Naive thymus-derived CD4-positive, alpha-beta T cell (primary cell): Measurements from ENCODE around the gene FOSL1. TPM values are rescaled to one million over a fixed set of nuclear protein-coding genes. Genes with fewer than 3 reads are reported as not detected.

ENCODE experiments used
- ATAC-seq: fragments of 150-1000 bp; cut with Tn5 transposase; 2 replicates; pipeline ENCODE4 v1.10.0; 2021; ENCODE audit warnings: mild to moderate bottlenecking, moderate library complexity
- CTCF ChIA-PET: fragments of 350-600 bp; sonication (Branson Sonifier 250); formaldehyde crosslinking; loops from one replicate; lab custom pipeline; 2021; ENCODE audit warnings: antibody characterized with exemption; lab: Charles Lee
- POLR2A ChIA-PET: fragments of 350-600 bp; sonication (Branson Sonifier 250); formaldehyde crosslinking; loops from one replicate; lab custom pipeline; 2021; ENCODE audit warnings: antibody characterized with exemption, inconsistent platforms; lab: Charles Lee
- DNase-seq, 9 donors: peaks; one replicate each; pipeline versions ENCODE4 v3.0.0 to v3.0.0-alpha.2; 2020 to 2022; ENCODE audit warnings: mixed read lengths in 1 of 9
- H3K27ac ChIP-seq: one replicate; pipeline ENCODE4 v1.7.0; 2013; ENCODE audit warnings: mild to moderate bottlenecking, low read depth, low read length, moderate library complexity
- H3K27me3 ChIP-seq, 2 donors: one replicate each; pipeline ENCODE4 v1.7.0; 2013; ENCODE audit warnings: low read length in 2 of 2, mild to moderate bottlenecking in 2 of 2, moderate library complexity in 2 of 2; ENCODE audit not compliant: control insufficient read depth in 2 of 2, insufficient read depth in 2 of 2
- H3K36me3 ChIP-seq, 3 experiments: 1 replicate in 2 of 3; 2 replicates in 1 of 3; pipeline ENCODE4 v1.7.0; 2013; ENCODE audit warnings: low read length in 3 of 3, mild to moderate bottlenecking in 3 of 3, moderate library complexity in 1 of 3; ENCODE audit not compliant: insufficient read depth in 3 of 3, control insufficient read depth in 2 of 3
- H3K4me1 ChIP-seq, 2 donors: one replicate each; pipeline ENCODE4 v1.7.0; 2013; ENCODE audit warnings: low read length in 2 of 2, mild to moderate bottlenecking in 2 of 2, moderate library complexity in 1 of 2; ENCODE audit not compliant: control insufficient read depth in 2 of 2, insufficient read depth in 2 of 2
- H3K4me3 ChIP-seq: 2 replicates; pipeline ENCODE4 v1.7.0; 2013; ENCODE audit warnings: mild to moderate bottlenecking, low read length
- H3K9me3 ChIP-seq, 3 experiments: 1 replicate in 2 of 3; 2 replicates in 1 of 3; pipeline ENCODE4 v1.7.0; 2013; ENCODE audit warnings: low read length in 3 of 3; ENCODE audit not compliant: control insufficient read depth in 2 of 3
- H3K27ac Mint-ChIP-seq, 9 donors: one replicate each; pipeline ENCODE4 v1.8.0; 2020 to 2022; ENCODE audit warnings: mixed read lengths in 9 of 9, mild to moderate bottlenecking in 8 of 9, moderate library complexity in 5 of 9, inconsistent platforms in 2 of 9
- H3K27me3 Mint-ChIP-seq, 5 donors: one replicate each; pipeline ENCODE4 v1.8.0; 2021 to 2022; ENCODE audit warnings: mixed read lengths in 5 of 5, mild to moderate bottlenecking in 1 of 5
- H3K36me3 Mint-ChIP-seq, 5 donors: one replicate each; pipeline ENCODE4 v1.8.0; 2020 to 2022; ENCODE audit warnings: mixed read lengths in 5 of 5, mild to moderate bottlenecking in 3 of 5, inconsistent platforms in 1 of 5
- H3K4me1 Mint-ChIP-seq, 7 donors: one replicate each; pipeline ENCODE4 v1.8.0; 2020 to 2022; ENCODE audit warnings: mixed read lengths in 7 of 7, mild to moderate bottlenecking in 3 of 7, inconsistent platforms in 1 of 7
- H3K4me3 Mint-ChIP-seq, 10 donors: one replicate each; pipeline ENCODE4 v1.8.0; 2020 to 2022; ENCODE audit warnings: mild to moderate bottlenecking in 10 of 10, mixed read lengths in 10 of 10, moderate library complexity in 6 of 10, inconsistent platforms in 2 of 10
- H3K9me3 Mint-ChIP-seq, 11 donors: one replicate each; pipeline ENCODE4 v1.8.0; 2020 to 2022; ENCODE audit warnings: mixed read lengths in 11 of 11, mild to moderate bottlenecking in 4 of 11, inconsistent platforms in 1 of 11, moderate library complexity in 1 of 11
- intact Hi-C, 2 donors: fragments of 100-400 bp; cut with micrococcal nuclease; formaldehyde crosslinking; loops; one replicate each; pipeline ENCODE4 v1.15.1; 2023
- polyA plus RNA-seq, 2 donors: library from polyadenylated mRNA; unstranded; fragments of 300-500 nt; fragmentation: Illumina TruSeq; gene quantifications; one replicate each; pipeline ENCODE4 v1.2.3, GENCODE V29; 2021
- total RNA-seq, 6 experiments: library from RNA in 5 of 6; stranded (reverse) in 5 of 6; gene quantifications; 1 replicate in 5 of 6; 2 replicates in 1 of 6; pipeline ENCODE4 v1.2.3 and lab custom pipeline; 2021 to 2026

Gene FOSL1
- total and polyA plus RNA-seq, 7 experiments from 2014 or later, result 2.8 to 25.7 (median 4.0) TPM; not detected in 4

DNA sequence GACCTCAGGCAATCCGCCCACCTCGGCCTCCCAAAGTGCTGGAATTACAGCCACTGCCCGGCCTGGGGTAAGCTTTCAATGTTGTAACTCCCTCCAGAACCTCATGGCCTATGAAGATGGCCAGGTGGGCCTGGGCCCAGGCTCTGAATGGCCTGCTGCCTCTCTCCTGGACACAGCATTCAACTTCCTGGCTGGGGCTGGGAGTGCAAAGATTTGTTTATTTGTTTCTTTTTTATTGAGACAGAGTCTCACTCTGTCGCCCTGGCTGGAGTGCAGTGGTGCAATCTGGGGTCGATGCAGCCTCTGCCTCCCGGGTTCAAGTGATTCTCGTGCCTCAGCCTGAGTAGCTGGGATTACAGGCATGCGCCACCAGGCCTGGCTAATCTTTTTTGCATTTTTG, 44.6 kb upstream of the FOSL1 start:
- intact Hi-C loops, result no loop called here
- no peak overlapping the region for H3K27ac ChIP-seq
- ATAC-seq, result no peak
- H3K4me3 Mint-ChIP-seq, result no peak overlapping the region
- ChIA-PET CTCF (no interaction called here), POLR2A (no interaction called here)
- H3K9me3 Mint-ChIP-seq, result peaks cover 0 to 2% (median 0%) of the 10 kb centered on the region in 11 donors
- H3K36me3 Mint-ChIP-seq, result no peaks in the 10 kb centered on the region
- peaks cover 0 to 8% (median 0%) of the 10 kb centered on the region in 7 donors for H3K4me1 Mint-ChIP-seq
- H3K9me3 ChIP-seq, result no peaks in the 10 kb centered on the region
- no peaks in the 10 kb centered on the region for H3K36me3 ChIP-seq
- H3K27me3 Mint-ChIP-seq, result peaks cover 0 to 11% (median 0%) of the 10 kb centered on the region in 5 donors
- no peak overlapping the region for H3K4me3 ChIP-seq
- no peak for DNase-seq
- no peaks in the 10 kb centered on the region for H3K27me3 ChIP-seq
- no peaks in the 10 kb centered on the region for H3K4me1 ChIP-seq
- H3K27ac Mint-ChIP-seq, result no peak overlapping the region

GRCh38 chr11:65944191-65944590, 44.0 kb upstream of the FOSL1 start:
- CTCF ChIA-PET, result no interaction called here
- H3K9me3 Mint-ChIP-seq, result peaks cover 0 to 2% (median 0%) of the 10 kb centered on the region in 11 donors
- H3K27ac Mint-ChIP-seq, result no peak overlapping the region
- no peaks in the 10 kb centered on the region for H3K36me3 Mint-ChIP-seq
- peaks cover 0 to 11% (median 0%) of the 10 kb centered on the region in 5 donors for H3K27me3 Mint-ChIP-seq
- ATAC-seq, result no peak
- no peaks in the 10 kb centered on the region for H3K36me3 ChIP-seq
- POLR2A ChIA-PET, result interaction anchor here (0.7 to 1.2 kb wide), 3 partner anchors 13 to 397 kb away, joined by 3 to 4 read pairs (median 3); no protein-coding TSS in a partner anchor
- H3K4me3 Mint-ChIP-seq, result no peak overlapping the region
- H3K4me1 ChIP-seq, result no peaks in the 10 kb centered on the region
- intact Hi-C loops, result no loop called here
- peaks cover 0 to 8% (median 0%) of the 10 kb centered on the region in 7 donors for H3K4me1 Mint-ChIP-seq
- no peak for DNase-seq
- no peaks in the 10 kb centered on the region for H3K9me3 ChIP-seq
- no peak overlapping the region for H3K4me3 ChIP-seq
- no peaks in the 10 kb centered on the region for H3K27me3 ChIP-seq
- H3K27ac ChIP-seq, result no peak overlapping the region

DNA sequence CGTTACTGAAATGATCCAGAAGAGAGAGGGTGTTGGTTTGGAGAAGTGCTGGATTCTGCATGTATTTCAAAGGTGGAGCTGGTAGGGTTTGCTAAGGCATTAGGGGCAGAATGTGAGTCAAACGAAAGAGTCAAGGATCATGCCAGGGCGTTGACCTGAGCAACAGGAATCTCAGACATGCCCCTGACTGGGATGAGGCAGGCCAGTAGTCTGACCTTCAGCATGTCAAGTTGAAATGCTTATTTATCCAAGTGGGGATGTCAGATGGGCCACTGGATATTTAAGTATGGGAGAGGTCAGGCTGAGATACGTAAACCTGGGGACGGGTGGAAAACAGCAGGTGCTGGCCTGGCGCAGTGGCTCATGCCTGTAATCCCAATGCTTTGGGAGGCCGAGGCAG, 42.3 kb upstream of the FOSL1 start:
- DNase-seq (no peak), ATAC-seq (no peak)
- Histone ChIP-seq H3K4me1 (no peaks in the 10 kb centered on the region), H3K27ac (no peak overlapping the region), H3K9me3 (no peaks in the 10 kb centered on the region), H3K4me3 (no peak overlapping the region), H3K27me3 (no peaks in the 10 kb centered on the region), H3K36me3 (no peaks in the 10 kb centered on the region)
- H3K36me3 Mint-ChIP-seq, result no peaks in the 10 kb centered on the region
- H3K4me1 Mint-ChIP-seq, result peaks cover 0 to 8% (median 0%) of the 10 kb centered on the region in 7 donors
- peak overlapping the region in 2 of 9 donors; percentile 20 to 26 for H3K27ac Mint-ChIP-seq
- H3K4me3 Mint-ChIP-seq, result no peak overlapping the region
- intact Hi-C loops, result no loop called here
- CTCF ChIA-PET, result interaction anchor here (0.7 to 1.0 kb wide), 4 partner anchors 16 to 537 kb away, joined by 3 to 4 read pairs (median 3); partner anchors contain the start of genes C11orf68 and DPP3
- POLR2A ChIA-PET, result no interaction called here
- peaks cover 0 to 13% (median 0%) of the 10 kb centered on the region in 5 donors for H3K27me3 Mint-ChIP-seq
- peaks cover 0 to 2% (median 0%) of the 10 kb centered on the region in 11 donors for H3K9me3 Mint-ChIP-seq

- no peak for DNase-seq
- POLR2A ChIA-PET, result no interaction called here
- intact Hi-C loops, result no loop called here
- Histone ChIP-seq H3K27ac (no peak overlapping the region), H3K4me3 (no peak overlapping the region), H3K4me1 (no peaks in the 10 kb centered on the region), H3K9me3 (no peaks in the 10 kb centered on the region), H3K36me3 (no peaks in the 10 kb centered on the region), H3K27me3 (no peaks in the 10 kb centered on the region)
- H3K9me3 Mint-ChIP-seq, result peaks cover 0 to 2% (median 0%) of the 10 kb centered on the region in 11 donors
- peak; percentile 10 for ATAC-seq
- peaks cover 0 to 16% (median 0%) of the 10 kb centered on the region in 5 donors for H3K27me3 Mint-ChIP-seq
- CTCF ChIA-PET, result interaction anchor here (0.7 to 1.0 kb wide), 3 partner anchors 23 to 538 kb away, joined by 3 to 4 read pairs (median 3); partner anchors contain the start of genes C11orf68 and DPP3
- H3K27ac Mint-ChIP-seq, result no peak overlapping the region
- H3K4me1 Mint-ChIP-seq, result peaks cover 0 to 8% (median 0%) of the 10 kb centered on the region in 7 donors
- no peaks in the 10 kb centered on the region for H3K36me3 Mint-ChIP-seq
- H3K4me3 Mint-ChIP-seq, result no peak overlapping the region
Observed at GRCh38 chr11:65941720-65942310, 41.6 kb upstream of the FOSL1 start.

DNA sequence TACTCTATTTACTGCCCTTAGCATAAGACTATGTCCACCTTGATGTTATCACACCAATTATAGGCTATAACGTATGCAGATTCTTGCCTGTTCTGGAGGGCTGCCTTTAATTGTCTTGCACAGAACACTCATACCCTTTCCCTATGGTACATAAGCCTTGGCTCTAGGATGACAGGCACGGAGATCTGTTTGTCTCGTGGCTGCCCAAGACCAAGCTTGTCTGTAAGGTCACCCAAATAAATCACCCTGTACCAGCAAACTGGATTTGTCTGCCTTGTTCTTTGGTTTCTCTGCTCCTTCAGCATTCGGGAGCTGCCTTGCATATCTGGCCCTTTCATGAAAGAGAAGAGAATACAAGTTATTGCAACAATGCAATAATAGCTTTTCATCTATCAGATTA, 37.6 kb upstream of the FOSL1 start:
- no peak overlapping the region for H3K27ac Mint-ChIP-seq
- peaks cover 0 to 10% (median 0%) of the 10 kb centered on the region in 7 donors for H3K4me1 Mint-ChIP-seq
- ATAC-seq, result no peak
- peaks cover 0 to under 1% of the 10 kb centered on the region in 2 donors for H3K4me1 ChIP-seq
- ChIA-PET POLR2A (interaction anchor here (0.6 kb wide), 1 partner anchor 18 kb away, joined by 3 read pairs; no protein-coding TSS in a partner anchor), CTCF (no interaction called here)
- no peaks in the 10 kb centered on the region for H3K36me3 ChIP-seq
- intact Hi-C loops, result no loop called here
- no peak overlapping the region for H3K4me3 ChIP-seq
- H3K9me3 Mint-ChIP-seq, result no peaks in the 10 kb centered on the region
- DNase-seq, result no peak
- no peak overlapping the region for H3K4me3 Mint-ChIP-seq
- no peak overlapping the region for H3K27ac ChIP-seq
- H3K27me3 ChIP-seq, result no peaks in the 10 kb centered on the region
- H3K9me3 ChIP-seq, result no peaks in the 10 kb centered on the region
- peaks cover 0 to 16% (median 0%) of the 10 kb centered on the region in 5 donors for H3K27me3 Mint-ChIP-seq
- no peaks in the 10 kb centered on the region for H3K36me3 Mint-ChIP-seq

DNA sequence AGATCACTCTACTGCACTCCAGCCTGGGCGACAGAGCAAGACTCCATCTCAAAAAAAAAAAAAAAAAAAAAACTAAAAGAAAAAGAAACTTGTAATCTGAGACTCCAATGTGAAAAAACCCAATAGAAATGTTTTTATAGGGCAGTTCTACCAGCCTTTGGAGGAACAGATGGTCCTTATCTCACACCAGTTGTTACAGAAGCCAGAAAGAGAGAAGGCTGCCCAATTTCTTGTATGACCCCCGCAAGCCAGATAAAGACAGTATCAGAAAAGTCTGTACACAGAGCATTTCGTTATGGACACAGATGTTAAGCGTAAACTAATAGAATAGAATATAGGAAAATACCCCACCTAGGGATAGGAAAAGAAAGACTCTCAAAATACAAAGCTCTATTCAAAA, 33.8 kb upstream of the FOSL1 start:
- Mint-ChIP-seq H3K9me3 (no peaks in the 10 kb centered on the region), H3K4me3 (no peak overlapping the region), H3K4me1 (peaks cover 6 to 19% (median 10%) of the 10 kb centered on the region in 7 donors), H3K27me3 (peaks cover 0 to 12% (median 0%) of the 10 kb centered on the region in 5 donors), H3K27ac (no peak overlapping the region), H3K36me3 (peaks cover 0 to 1% (median 0%) of the 10 kb centered on the region in 5 donors)
- POLR2A ChIA-PET, result interaction anchor here (0.6 to 2.9 kb wide), 2 partner anchors 45 to 227 kb away, joined by 3 to 15 read pairs; partner anchors contain the start of genes CCDC85B and FIBP
- Histone ChIP-seq H3K4me1 (peaks cover 0 to 10% of the 10 kb centered on the region in 2 donors), H3K27ac (no peak overlapping the region), H3K4me3 (no peak overlapping the region), H3K36me3 (no peaks in the 10 kb centered on the region), H3K27me3 (no peaks in the 10 kb centered on the region), H3K9me3 (no peaks in the 10 kb centered on the region)
- ATAC-seq, result no peak
- intact Hi-C loops, result no loop called here
- CTCF ChIA-PET, result interaction anchor here (1.6 kb wide), 1 partner anchor 43 kb away, joined by 3 read pairs; the partner anchor contains the start of gene CCDC85B
- DNase-seq, result no peak
